Neural cell (in vitro differentiated cells): ENCODE data around the gene NCBP2L. TPM values are rescaled to one million over a fixed set of nuclear protein-coding genes. Genes with fewer than 3 reads are reported as not detected.

ENCODE experiments used
- H2AFZ ChIP-seq: fragments of 200-600, 300-800 bp; sonication (generic), shearing (Covaris generic); 2 replicates; pipeline ENCODE4 v1.6.0; 2014; ENCODE audit warnings: low read depth, mild to moderate bottlenecking, antibody characterized with exemption, low read length, moderate library complexity
- H3F3A ChIP-seq: fragments of 200-600 bp; shearing (Covaris generic); 2 replicates; pipeline ENCODE4 v1.6.1; 2016; ENCODE audit warnings: mild to moderate bottlenecking, moderate library complexity, mixed read lengths, antibody characterized with exemption, low read length; ENCODE audit not compliant: insufficient read depth, poor library complexity, severe bottlenecking
- H3K27ac ChIP-seq: fragments of 200-600, 300-800 bp; sonication (generic), shearing (Covaris generic); 2 replicates; pipeline ENCODE4 v1.5.1; 2014; ENCODE audit warnings: mild to moderate bottlenecking, low read length, moderate library complexity
- H3K27me3 ChIP-seq: fragments of 300-800, 200-600 bp; sonication (generic), shearing (Covaris generic); 2 replicates; pipeline ENCODE4 v1.6.0; 2014; ENCODE audit warnings: mild to moderate bottlenecking, low read depth, low read length, moderate library complexity; ENCODE audit not compliant: insufficient read depth
- H3K36me3 ChIP-seq: fragments of 300-800, 200-600 bp; sonication (generic), shearing (Covaris generic); 2 replicates; pipeline ENCODE4 v1.5.1; 2014; ENCODE audit warnings: mild to moderate bottlenecking, antibody characterized with exemption, low read length, moderate library complexity; ENCODE audit not compliant: insufficient read depth
- H3K4me2 ChIP-seq: fragments of 300-800, 200-600 bp; sonication (generic), shearing (Covaris generic); 2 replicates; pipeline ENCODE4 v1.6.0; 2014; ENCODE audit warnings: mild to moderate bottlenecking, low read length
- H3K4me3 ChIP-seq: fragments of 300-800, 200-600 bp; sonication (generic), shearing (Covaris generic); 2 replicates; pipeline ENCODE4 v1.5.1; 2014; ENCODE audit warnings: mild to moderate bottlenecking, low read length, moderate library complexity
- H3K79me2 ChIP-seq: fragments of 200-600 bp; shearing (Covaris generic); replicated peaks from 2 replicates; pipeline ENCODE4 v1.6.0; 2014; ENCODE audit warnings: mild to moderate bottlenecking, low read length, moderate library complexity; ENCODE audit not compliant: insufficient read depth
- H3K9ac ChIP-seq: fragments of 300-800, 200-600 bp; sonication (generic), shearing (Covaris generic); 2 replicates; pipeline ENCODE4 v1.6.1; 2016; ENCODE audit warnings: mild to moderate bottlenecking, low read length, mixed read lengths
- H3K9me2 ChIP-seq: fragments of 200-600 bp; shearing (Covaris generic); 2 replicates; pipeline ENCODE4 v1.6.1; 2016; ENCODE audit warnings: mild to moderate bottlenecking, low read length, mixed read lengths; ENCODE audit not compliant: insufficient read depth
- H3K9me3 ChIP-seq: fragments of 200-600, 300-800 bp; sonication (generic), shearing (Covaris generic); 2 replicates; pipeline ENCODE4 v1.6.1; 2016; ENCODE audit warnings: mild to moderate bottlenecking, mixed run types, low read length, moderate library complexity, mixed read lengths
- H4K20me1 ChIP-seq: fragments of 200-600 bp; shearing (Covaris generic); 2 replicates; pipeline ENCODE4 v1.6.1; 2016; ENCODE audit warnings: mild to moderate bottlenecking, mixed run types; ENCODE audit not compliant: insufficient read depth
- EP300 ChIP-seq: fragments of 450-650 bp; conservative IDR thresholded peaks from 2 replicates; pipeline ENCODE4 v1.6.1; 2014; ENCODE audit warnings: antibody characterized with exemption, mild to moderate bottlenecking, moderate library complexity; ENCODE audit not compliant: poor library complexity, severe bottlenecking
- EZH2 ChIP-seq: fragments of 200-600, 300-800 bp; shearing (Covaris generic), sonication (generic); IDR thresholded peaks from 2 replicates; pipeline ENCODE4 v1.6.1; 2014; ENCODE audit warnings: antibody characterized with exemption, low read length, borderline replicate concordance, mild to moderate bottlenecking; ENCODE audit not compliant: insufficient read depth, poor library complexity, severe bottlenecking
- MXI1 ChIP-seq: fragments of 450-650 bp; conservative IDR thresholded peaks from 2 replicates; pipeline ENCODE4 v1.6.1; 2014; ENCODE audit warnings: antibody characterized with exemption, mild to moderate bottlenecking; ENCODE audit not compliant: poor library complexity, severe bottlenecking
- POLR2AphosphoS5 ChIP-seq: IDR thresholded peaks from 2 replicates; pipeline ENCODE4 v1.6.1; 2012
- RAD21 ChIP-seq: fragments of 450-650 bp; conservative IDR thresholded peaks from 2 replicates; pipeline ENCODE4 v1.6.1; 2014; ENCODE audit warnings: antibody characterized with exemption, mild to moderate bottlenecking, moderate library complexity
- REST ChIP-seq: IDR thresholded peaks from 2 replicates; pipeline ENCODE4 v1.6.1; 2012; ENCODE audit warnings: borderline replicate concordance
- SMC3 ChIP-seq: fragments of 450-650 bp; conservative IDR thresholded peaks from 2 replicates; pipeline ENCODE4 v1.6.1; 2014; ENCODE audit warnings: antibody characterized with exemption, mild to moderate bottlenecking, moderate library complexity; ENCODE audit not compliant: poor library complexity
- TAF1 ChIP-seq: IDR thresholded peaks from 2 replicates; pipeline ENCODE4 v1.6.1; 2012; ENCODE audit warnings: low read depth
- polyA plus RNA-seq: library from polyadenylated mRNA; depleted of rRNA; stranded (reverse); fragments of >200 nt; gene quantifications from 2 replicates; pipeline ENCODE4 v1.2.3, GENCODE V29; 2014
- TF ChIP-seq, protein P1 (sequence below): fragments of 450-650 bp; IDR thresholded peaks from 2 replicates; pipeline ENCODE4 v1.5.1; 2014; ENCODE audit warnings: antibody characterized with exemption, mild to moderate bottlenecking, moderate library complexity; ENCODE audit not compliant: poor library complexity, severe bottlenecking

NCBP2L gene
- polyA plus RNA-seq, 1 donor from 2014 or later: not detected

- Histone ChIP-seq H3K79me2 (no peaks in the 10 kb centered on the region), H3K9me2 (no peaks in the 10 kb centered on the region), H3K27ac (no peak overlapping the region), H3F3A (no peaks in the 10 kb centered on the region), H2AFZ (no peak overlapping the region), H3K4me2 (no peak overlapping the region), H3K4me3 (no peak overlapping the region), H4K20me1 (no peaks in the 10 kb centered on the region), H3K9ac (no peak overlapping the region), H3K9me3 (no peaks in the 10 kb centered on the region), H3K27me3 (no peaks in the 10 kb centered on the region), H3K36me3 (no peaks in the 10 kb centered on the region)
- no peak for TF ChIP-seq TAF1
- TF ChIP-seq SMC3: no peak
- no peak for TF ChIP-seq REST
- no peak for TF ChIP-seq EZH2
- TF ChIP-seq MXI1: no peak
- TF ChIP-seq EP300: no peak
- TF ChIP-seq, protein P1, sequence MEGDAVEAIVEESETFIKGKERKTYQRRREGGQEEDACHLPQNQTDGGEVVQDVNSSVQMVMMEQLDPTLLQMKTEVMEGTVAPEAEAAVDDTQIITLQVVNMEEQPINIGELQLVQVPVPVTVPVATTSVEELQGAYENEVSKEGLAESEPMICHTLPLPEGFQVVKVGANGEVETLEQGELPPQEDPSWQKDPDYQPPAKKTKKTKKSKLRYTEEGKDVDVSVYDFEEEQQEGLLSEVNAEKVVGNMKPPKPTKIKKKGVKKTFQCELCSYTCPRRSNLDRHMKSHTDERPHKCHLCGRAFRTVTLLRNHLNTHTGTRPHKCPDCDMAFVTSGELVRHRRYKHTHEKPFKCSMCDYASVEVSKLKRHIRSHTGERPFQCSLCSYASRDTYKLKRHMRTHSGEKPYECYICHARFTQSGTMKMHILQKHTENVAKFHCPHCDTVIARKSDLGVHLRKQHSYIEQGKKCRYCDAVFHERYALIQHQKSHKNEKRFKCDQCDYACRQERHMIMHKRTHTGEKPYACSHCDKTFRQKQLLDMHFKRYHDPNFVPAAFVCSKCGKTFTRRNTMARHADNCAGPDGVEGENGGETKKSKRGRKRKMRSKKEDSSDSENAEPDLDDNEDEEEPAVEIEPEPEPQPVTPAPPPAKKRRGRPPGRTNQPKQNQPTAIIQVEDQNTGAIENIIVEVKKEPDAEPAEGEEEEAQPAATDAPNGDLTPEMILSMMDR: no peak
- no peak for TF ChIP-seq RAD21
- no peak for TF ChIP-seq POLR2AphosphoS5
These were observed 47.8 kb upstream of the NCBP2L start for GRCh38 chrX:107729558-107730297.

DNA sequence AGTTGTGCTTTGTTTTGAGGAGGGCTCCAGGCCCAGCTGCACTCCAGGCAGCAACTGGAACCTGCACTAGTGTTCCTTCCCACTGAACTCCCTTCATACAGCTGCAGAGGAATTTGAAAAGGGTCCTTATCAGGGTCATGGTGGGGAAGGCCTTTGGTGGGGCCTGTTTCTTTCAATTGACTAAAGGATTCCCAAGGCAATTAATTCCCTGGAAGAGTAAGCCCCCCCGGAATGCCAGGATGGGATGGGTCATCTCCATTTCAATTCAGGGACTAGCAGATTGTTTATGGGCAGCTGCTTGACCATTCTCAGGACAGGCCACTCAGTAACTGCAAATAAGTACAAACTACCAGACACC, 47.3 kb upstream of the NCBP2L start:
- H3K27me3 ChIP-seq: no peaks in the 10 kb centered on the region
- TF ChIP-seq, protein P1: no peak
- no peaks in the 10 kb centered on the region for H3K79me2 ChIP-seq

More for the DNA sequence above, 47.3 kb upstream of the NCBP2L start:
- Histone ChIP-seq H3K9me3 (no peaks in the 10 kb centered on the region), H3K4me2 (no peak overlapping the region), H3F3A (no peaks in the 10 kb centered on the region), H3K27ac (no peak overlapping the region), H2AFZ (no peak overlapping the region), H3K36me3 (no peaks in the 10 kb centered on the region), H4K20me1 (no peaks in the 10 kb centered on the region), H3K4me3 (no peak overlapping the region), H3K9me2 (no peaks in the 10 kb centered on the region), H3K9ac (no peak overlapping the region)
